Coronary artery (tissue), 2 donors: ENCODE results near the gene NMT2.
A peak's percentile ranks its signal among the peaks of the same experiment; 100 is the strongest.

Experiments used
- DNase-seq: peaks from one replicate; pipeline ENCODE4 v3.0.0-alpha.2; 2017; ENCODE audit warnings: low spot score
- H3K27ac ChIP-seq, 2 donors: fragments of 200-600 bp; sonication (generic); one replicate each; pipeline ENCODE4 v1.5.1; 2016 to 2019
- H3K4me3 ChIP-seq: fragments of 200-600 bp; sonication (generic); 2 replicates; pipeline ENCODE4 v1.5.1; 2016; ENCODE audit warnings: mild to moderate bottlenecking, moderate library complexity
- CTCF ChIP-seq: fragments of 200-600 bp; sonication (generic); IDR thresholded peaks from one replicate; pipeline ENCODE4 v1.5.1; 2019; ENCODE audit warnings: antibody characterized with exemption

NMT2 gene

DNA sequence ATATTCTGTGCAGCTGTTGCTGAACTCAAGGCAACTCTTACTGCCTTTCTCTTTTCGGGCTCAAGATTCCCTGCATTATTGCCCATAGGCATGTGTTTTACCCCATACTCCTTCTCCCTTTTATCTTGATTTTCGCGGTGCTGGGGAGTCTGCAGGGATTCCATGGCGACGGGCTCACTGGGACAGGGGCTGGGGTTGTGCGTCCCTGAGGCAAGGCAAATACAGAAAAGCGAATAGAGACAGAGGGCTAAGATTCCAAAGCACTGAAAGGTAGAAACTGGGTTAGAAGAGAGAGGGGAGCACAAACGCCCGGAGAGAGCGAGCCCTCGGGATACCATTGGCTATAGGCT lies 71.9 kb downstream of the NMT2 start:
- no peak for TF ChIP-seq CTCF
- peak overlapping the region; percentile 83 for H3K4me3 ChIP-seq
- H3K27ac ChIP-seq, result peak overlapping the region; percentile 91
- DNase-seq, result no peak

- no peak for TF ChIP-seq CTCF
- no peak for DNase-seq
- Histone ChIP-seq H3K4me3 (no peak overlapping the region), H3K27ac (no peak overlapping the region)
These were observed 75.6 kb downstream of the NMT2 start for GRCh38 chr10:15092855-15093408.

DNA sequence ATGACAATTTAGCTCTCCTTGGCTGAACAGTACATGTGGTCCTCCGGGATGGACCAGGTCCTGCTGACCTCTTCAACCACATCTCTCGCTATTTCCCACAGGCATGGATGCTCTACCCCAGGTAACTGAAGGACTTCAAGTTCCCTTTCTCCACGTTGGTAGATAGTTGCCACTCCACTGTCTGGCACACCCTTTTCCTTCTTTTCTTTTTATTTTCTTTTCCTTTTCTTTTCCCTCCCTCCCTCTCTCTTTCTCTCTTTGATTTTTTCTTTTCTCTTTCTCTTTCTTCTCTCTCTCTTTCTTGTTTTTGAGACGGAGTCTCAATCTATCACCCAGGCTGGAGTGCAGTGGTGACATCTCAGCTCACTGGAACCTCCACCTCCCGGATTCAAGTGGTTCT lies 77.1 kb downstream of the NMT2 start:
- TF ChIP-seq CTCF, result no peak
- H3K27ac ChIP-seq, result no peak overlapping the region
- DNase-seq, result no peak
- no peak overlapping the region for H3K4me3 ChIP-seq

GRCh38 chr10:15088428-15089261 lies 79.8 kb downstream of the NMT2 start, which contains the start of gene ACBD7:
Gene ACBD7 (minus strand): TSS chr10:15088776. CDS start chr10:15088728, 48 bp downstream.
- peak; percentile 54 for TF ChIP-seq CTCF
- DNase-seq, result peak; percentile 84
- no peak within 1 kb of the TSS for H3K27ac ChIP-seq
- peak within 1 kb of the TSS; percentile 75 for H3K4me3 ChIP-seq

DNA sequence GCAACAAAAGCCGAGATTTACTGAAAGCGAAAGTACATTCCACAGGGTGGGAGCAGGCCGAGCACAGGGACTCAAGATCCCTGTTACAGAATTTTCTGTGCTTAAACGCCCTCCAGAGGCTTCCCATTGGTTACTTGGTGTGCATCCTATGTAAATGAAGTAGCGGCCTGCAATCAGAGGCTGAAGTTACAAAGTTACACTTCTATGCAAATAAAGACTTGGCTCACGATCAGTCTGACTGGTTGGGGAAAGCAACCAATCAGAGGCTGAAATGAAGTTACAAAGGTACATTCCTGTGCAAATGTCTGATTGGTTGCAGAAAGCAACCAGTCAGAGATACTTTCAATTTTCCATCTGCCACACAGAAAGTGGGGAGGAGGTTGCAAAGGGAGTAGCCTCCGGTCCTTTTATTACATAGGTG lies 84.0 kb downstream of the NMT2 start:
- no peak for DNase-seq
- no peak for TF ChIP-seq CTCF
- Histone ChIP-seq H3K27ac (peak overlapping the region; percentile 43 to 78), H3K4me3 (peak overlapping the region; percentile 75)

GRCh38 chr10:15083674-15084501 lies 84.6 kb downstream of the NMT2 start:
- TF ChIP-seq CTCF, result no peak
- Histone ChIP-seq H3K4me3 (peak overlapping the region; percentile 75), H3K27ac (peak overlapping the region; percentile 43 to 78)
- no peak for DNase-seq
